ENCODE measurements around the gene PURB.
A peak's percentile ranks its signal among the peaks of the same experiment; 100 is the strongest.
"Not testable (repeated sequence)": the region's sequence is repeated elsewhere in the genome, so short reads cannot be mapped to it uniquely, and the experiment has no call there.

The PURB gene

GRCh38 chr7:44885394-44886317, at the start of gene PURB:
Gene PURB (minus strand): TSS chr7:44885530. CDS start chr7:44885348, 182 bp downstream.
- DNase-seq: peak; percentile 94

GRCh38 chr7:44935016-44935415, 49.7 kb upstream of the PURB start:
- DNase-seq: no peak

GRCh38 chr7:44934510-44934909, 49.2 kb upstream of the PURB start:
- DNase-seq: not testable (repeated sequence)

- DNase-seq: no peak
These were observed 45.6 kb upstream of the PURB start for GRCh38 chr7:44930921-44931320.

GRCh38 chr7:44922351-44922694, 37.0 kb upstream of the PURB start:
- DNase-seq: no peak

- DNase-seq: peak; percentile 67
These were observed 36.4 kb upstream of the PURB start for GRCh38 chr7:44921607-44922350.

DNA sequence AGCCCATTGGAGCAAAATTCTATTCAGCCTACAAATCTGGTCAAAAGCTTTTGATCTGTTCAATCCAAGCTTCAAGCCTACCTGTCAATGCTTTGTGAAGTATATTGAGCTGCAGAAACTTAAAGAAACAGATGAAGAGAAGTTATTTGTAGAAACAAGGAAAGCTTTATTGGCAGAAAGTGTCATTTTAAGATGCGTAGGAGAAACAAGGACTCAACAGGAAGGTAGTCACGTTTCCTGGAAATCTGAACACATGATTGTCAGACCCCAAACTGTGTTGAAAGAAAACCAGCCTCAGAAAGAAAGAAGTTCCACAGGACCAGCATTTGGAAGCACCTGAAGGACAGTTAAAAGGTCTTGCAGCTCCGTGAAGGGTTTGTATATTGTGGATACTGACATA, 34.8 kb upstream of the PURB start:
- DNase-seq: no peak

GRCh38 chr7:44918029-44918428, 32.7 kb upstream of the PURB start:
- no peak for DNase-seq

GRCh38 chr7:44917465-44917864, 32.1 kb upstream of the PURB start:
- DNase-seq: no peak

DNA sequence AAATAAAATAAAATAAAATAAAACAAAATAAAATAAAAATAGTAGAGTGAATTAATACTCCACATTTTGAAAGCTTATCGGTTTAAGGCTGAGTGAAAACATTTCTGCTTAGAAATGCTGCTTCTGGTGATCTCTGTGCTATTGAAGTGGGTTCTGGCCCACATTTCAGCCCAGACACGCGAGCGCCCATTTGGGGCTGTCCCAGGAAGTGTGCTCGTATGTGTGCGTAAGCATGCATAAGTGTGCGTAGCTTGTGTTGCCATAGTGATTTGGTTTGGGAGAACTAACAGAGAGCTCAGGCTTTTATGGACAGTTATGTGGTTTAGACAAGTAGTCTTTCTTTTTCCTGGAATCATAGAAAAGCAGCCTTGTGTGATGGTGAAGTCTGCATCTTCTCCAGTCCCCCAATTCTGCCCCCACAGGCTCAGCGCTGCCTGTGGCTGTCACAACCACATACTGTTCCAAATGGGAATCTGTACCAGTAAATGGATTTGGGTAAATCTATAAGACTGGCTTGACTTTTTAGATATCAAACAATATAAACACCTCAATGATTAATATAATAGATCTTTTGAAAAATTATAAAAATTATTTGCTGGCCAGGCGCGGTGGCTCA, 29.8 kb upstream of the PURB start:
- no peak for DNase-seq

DNA sequence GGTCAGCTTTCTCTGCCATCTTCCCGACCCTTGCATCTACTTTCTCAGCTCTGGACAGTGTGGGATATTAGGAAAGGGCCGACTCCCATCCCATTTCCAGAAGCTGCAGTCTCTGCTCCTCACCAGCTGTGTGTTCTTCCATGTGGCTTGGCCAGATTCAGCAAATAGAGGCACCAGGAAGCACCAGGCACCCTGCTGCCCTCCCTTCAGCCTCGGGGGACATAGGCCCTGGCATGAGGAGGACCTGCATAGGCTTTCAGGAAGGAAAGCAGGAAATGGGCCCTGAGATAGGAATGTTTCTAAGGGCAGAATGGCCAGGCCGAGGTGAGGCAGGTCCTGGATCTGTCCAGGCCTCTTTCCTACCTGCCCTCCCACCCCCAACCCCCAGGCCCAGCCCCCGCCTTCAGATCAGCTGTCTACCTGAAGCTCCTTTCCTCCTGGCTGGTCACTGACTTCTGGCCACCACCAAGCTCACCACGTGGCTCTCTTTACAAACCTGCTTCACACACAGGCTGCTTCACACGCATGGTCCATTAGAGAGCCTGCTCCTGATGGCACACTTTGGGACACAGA, 27.5 kb upstream of the PURB start:
- no peak for DNase-seq

DNA sequence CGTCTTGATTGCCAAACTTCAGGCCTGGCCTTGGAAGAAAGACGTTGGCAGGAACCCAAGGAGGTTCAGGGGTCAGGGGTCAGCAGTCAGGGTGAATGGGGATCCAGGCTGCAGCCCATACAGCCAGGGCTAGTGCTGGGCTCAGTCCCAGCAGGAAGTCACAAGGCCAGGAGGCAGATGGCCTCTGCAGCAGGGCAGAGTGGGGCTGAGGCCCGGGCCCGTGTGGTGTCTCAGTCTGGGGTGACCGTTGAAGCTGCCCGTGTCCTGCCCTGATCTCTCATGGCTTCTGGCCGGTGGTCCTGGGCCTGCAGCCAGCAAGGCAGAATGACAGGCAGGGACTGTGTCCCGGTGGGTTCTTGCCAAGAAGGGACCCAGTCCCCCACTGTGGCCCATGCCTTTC, 26.6 kb upstream of the PURB start:
- DNase-seq: no peak

- no peak for DNase-seq
These were observed 24.5 kb upstream of the PURB start for GRCh38 chr7:44909596-44910389.

GRCh38 chr7:44906965-44907364, 21.6 kb upstream of the PURB start:
- no peak for DNase-seq

GRCh38 chr7:44905002-44905635, 19.8 kb upstream of the PURB start:
- no peak for DNase-seq

GRCh38 chr7:44899443-44899842, 14.1 kb upstream of the PURB start:
- no peak for DNase-seq

- no peak for DNase-seq
These were observed 12.7 kb upstream of the PURB start for GRCh38 chr7:44898039-44898438.

- no peak for DNase-seq
These were observed 12.0 kb upstream of the PURB start for GRCh38 chr7:44897309-44897708.

DNA sequence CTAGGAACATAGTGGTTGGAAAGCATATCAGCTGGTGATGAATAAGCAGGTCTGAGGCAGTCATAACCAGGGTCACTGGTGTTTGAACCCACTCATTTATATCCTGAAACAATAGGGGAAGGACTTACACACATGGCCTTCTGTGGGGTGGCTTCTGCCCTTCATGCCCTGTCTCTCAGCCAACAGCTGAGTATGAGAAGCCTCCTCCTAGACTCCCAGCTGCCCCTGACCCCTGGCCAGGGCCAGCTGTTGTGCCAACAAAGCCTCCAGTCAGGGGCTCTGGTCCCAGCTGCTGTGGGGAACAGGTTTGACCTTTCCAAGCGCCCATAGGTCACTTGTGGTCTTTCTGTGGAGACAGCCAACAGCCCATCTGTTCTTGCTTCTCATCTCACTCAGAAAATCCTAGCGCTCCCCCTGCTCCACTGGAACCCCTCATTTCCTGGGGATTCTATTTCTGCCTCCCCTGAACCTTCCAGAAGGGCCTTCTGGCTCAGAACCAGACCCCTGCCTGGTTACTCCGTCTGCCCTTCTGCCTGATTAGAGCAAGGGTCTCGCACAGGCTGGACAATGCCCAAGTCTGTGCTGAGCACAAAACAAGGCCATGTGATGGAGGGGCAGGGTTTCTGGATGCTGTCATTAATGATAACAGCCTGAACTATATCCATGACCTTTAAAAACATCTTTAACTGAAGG, 9.7 kb upstream of the PURB start:
- no peak for DNase-seq

DNA sequence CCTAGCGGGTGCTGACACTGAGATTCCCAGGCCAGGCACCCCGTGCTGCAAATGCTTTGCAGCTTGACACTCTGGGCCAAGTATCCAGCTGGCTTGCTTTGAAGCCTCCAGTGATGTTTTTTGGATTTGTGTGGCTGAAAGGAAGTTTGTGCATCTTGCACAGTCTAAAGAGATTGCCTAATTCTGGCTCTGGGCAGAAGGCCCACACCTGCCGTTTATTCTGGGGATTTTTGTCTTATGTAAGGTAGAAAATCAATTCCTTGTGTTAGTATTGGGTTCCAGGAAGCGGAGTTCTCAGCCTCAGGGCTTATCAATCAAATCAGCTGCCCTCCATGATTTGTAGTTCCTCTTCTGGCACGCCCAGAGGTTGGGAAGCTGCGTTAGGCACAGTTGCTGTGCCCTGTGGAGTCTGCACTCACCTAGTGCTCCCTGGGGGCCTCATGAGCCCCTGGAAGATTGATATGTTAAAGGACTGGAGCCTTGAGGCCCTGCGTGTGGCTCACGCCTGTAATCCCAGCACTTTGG, 8.4 kb upstream of the PURB start:
- no peak for DNase-seq

DNA sequence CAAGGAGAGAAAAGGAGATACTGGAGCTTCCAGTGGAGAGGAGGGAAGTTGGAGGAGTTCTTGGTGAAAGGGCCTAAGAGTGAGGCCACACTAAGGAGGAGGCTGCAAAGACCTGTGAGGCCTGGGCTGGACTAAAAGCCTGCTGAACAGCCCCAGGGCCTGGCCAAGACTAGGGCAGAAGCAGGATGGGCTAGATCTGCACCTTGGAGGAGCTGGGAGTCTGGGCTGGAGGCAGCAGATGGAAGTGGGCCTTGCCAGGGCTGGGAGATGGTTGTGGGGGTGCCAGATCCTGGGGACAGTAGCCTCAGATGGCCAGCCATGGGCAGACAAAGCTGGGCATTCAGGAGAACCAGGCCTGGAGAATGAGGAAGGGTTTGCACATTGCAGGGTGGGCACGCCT, 6.5 kb upstream of the PURB start:
- DNase-seq: no peak
